ENCODE data around the gene NR2F2.
A peak's percentile ranks its signal among the peaks of the same experiment; 100 is the strongest.

The NR2F2 gene

GRCh38 chr15:96328181-96328876, 2.2 kb upstream of the NR2F2 start:
- no peaks in the 10 kb centered on the region for H3K36me3 ChIP-seq
- H3K4me3 ChIP-seq (ENCODE audit: low read depth, low read length): no peak overlapping the region
- no peak overlapping the region for H3K27ac ChIP-seq
- peaks cover 84% of the 10 kb centered on the region for H3K27me3 ChIP-seq (ENCODE audit: insufficient read depth, low read depth, severe bottlenecking)
- DNase-seq: no peak
- TF ChIP-seq, protein P1, sequence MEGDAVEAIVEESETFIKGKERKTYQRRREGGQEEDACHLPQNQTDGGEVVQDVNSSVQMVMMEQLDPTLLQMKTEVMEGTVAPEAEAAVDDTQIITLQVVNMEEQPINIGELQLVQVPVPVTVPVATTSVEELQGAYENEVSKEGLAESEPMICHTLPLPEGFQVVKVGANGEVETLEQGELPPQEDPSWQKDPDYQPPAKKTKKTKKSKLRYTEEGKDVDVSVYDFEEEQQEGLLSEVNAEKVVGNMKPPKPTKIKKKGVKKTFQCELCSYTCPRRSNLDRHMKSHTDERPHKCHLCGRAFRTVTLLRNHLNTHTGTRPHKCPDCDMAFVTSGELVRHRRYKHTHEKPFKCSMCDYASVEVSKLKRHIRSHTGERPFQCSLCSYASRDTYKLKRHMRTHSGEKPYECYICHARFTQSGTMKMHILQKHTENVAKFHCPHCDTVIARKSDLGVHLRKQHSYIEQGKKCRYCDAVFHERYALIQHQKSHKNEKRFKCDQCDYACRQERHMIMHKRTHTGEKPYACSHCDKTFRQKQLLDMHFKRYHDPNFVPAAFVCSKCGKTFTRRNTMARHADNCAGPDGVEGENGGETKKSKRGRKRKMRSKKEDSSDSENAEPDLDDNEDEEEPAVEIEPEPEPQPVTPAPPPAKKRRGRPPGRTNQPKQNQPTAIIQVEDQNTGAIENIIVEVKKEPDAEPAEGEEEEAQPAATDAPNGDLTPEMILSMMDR (IDR thresholded peaks at IDR 0.05; ENCODE audit: low read depth, low read length): no peak
- H3K9me3 ChIP-seq (ENCODE audit: severe bottlenecking): peaks cover 4% of the 10 kb centered on the region

DNA sequence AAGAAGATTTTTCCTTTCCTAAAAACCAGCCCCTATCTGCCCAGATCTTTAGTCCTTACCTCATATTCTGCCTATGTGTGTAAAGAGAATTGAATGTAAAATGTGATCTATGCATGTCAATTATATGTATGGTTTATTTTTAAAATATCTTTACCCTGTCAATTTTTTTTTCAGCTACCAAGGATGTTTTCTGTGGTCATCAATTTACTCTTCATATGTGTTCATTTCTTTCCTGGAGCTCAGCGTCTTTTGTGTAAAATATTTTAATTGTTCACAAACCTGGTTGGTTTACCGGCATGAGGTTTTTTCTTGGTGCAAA, 1.7 kb upstream of the NR2F2 start:
- DNase-seq: no peak
- TF ChIP-seq, protein P1 (IDR thresholded peaks at IDR 0.05; ENCODE audit: low read depth, low read length): no peak
- peaks cover 84% of the 10 kb centered on the region for H3K27me3 ChIP-seq (ENCODE audit: insufficient read depth, low read depth, severe bottlenecking)
- peaks cover 4% of the 10 kb centered on the region for H3K9me3 ChIP-seq (ENCODE audit: severe bottlenecking)
- H3K4me3 ChIP-seq (ENCODE audit: low read depth, low read length): no peak overlapping the region
- H3K36me3 ChIP-seq: no peaks in the 10 kb centered on the region
- H3K27ac ChIP-seq: no peak overlapping the region

DNA sequence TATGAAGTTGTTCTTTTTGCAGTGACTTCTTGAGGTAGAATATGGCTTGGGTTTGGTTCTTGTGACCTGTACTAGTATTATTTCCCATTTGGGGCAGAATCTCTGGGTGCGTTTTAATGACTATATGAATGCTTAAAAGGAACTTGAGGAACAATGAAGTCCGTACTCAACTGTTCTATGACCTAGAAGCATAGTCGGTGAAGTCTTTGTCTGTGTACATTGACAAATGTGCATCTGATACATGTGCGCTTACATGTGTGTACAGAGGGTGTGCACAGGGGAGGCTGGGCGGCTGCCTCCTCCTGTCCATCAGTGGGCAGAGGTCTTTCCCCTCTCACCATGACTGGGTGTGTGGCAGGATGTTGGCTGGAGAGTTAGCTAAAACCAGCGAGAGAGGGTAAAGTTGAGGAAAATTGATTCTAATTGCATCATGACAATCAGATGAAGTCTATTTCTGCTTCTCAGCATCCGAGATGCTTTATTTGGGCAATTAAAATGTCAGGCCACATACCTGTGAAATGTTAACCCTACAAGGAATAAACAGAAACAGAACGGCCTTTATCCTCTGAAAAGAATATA, 1.0 kb upstream of the NR2F2 start:
- Histone ChIP-seq H3K27ac (no peak overlapping the region), H3K4me3 (ENCODE audit: low read depth, low read length) (no peak overlapping the region)
- DNase-seq: no peak

DNA sequence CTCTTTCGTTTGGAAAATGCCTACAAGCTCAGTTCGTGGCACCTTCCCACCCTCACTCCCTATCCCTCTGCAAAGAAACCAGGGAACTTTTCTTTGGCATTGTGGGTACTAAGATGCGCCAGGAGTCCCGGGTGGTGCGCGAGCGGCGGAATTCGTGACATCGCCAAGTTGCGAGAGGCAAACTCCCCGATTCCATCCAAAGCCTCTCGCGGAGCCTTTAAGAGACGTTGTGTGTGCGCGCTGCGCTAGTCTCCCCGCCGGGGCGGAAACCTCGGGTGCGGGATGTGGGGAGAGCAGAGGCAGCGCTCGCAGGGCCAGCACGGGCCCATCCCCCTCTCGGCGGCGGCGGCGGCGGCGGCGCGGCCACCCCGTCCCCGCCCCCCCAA, 443 bp upstream of the NR2F2 start:
- Histone ChIP-seq H3K9me3 (ENCODE audit: severe bottlenecking) (peaks cover 4% of the 10 kb centered on the region), H3K27ac (no peak overlapping the region), H3K27me3 (ENCODE audit: insufficient read depth, low read depth, severe bottlenecking) (peaks cover 82% of the 10 kb centered on the region), H3K36me3 (no peaks in the 10 kb centered on the region), H3K4me3 (ENCODE audit: low read depth, low read length) (peak overlapping the region; percentile 39)
- TF ChIP-seq, protein P1 (IDR thresholded peaks at IDR 0.05; ENCODE audit: low read depth, low read length): no peak
- no peak for DNase-seq

More for the DNA sequence above, 1.0 kb upstream of the NR2F2 start:
- Histone ChIP-seq H3K36me3 (no peaks in the 10 kb centered on the region), H3K27me3 (ENCODE audit: insufficient read depth, low read depth, severe bottlenecking) (peaks cover 82% of the 10 kb centered on the region), H3K9me3 (ENCODE audit: severe bottlenecking) (peaks cover 4% of the 10 kb centered on the region)
- TF ChIP-seq, protein P1 (IDR thresholded peaks at IDR 0.05; ENCODE audit: low read depth, low read length): no peak

GRCh38 chr15:96331144-96331944, 844 bp downstream of the NR2F2 start:
- peaks cover 74% of the 10 kb centered on the region for H3K27me3 ChIP-seq (ENCODE audit: insufficient read depth, low read depth, severe bottlenecking)
- no peaks in the 10 kb centered on the region for H3K36me3 ChIP-seq
- H3K27ac ChIP-seq: no peak overlapping the region
- H3K4me3 ChIP-seq (ENCODE audit: low read depth, low read length): peak overlapping the region; percentile 33
- H3K9me3 ChIP-seq (ENCODE audit: severe bottlenecking): peaks cover 4% of the 10 kb centered on the region
- no peak for DNase-seq
- TF ChIP-seq, protein P1 (IDR thresholded peaks at IDR 0.05; ENCODE audit: low read depth, low read length): no peak

All from WERI-Rb-1 (cell line).